IMR-90 (cell line): ENCODE data around the gene ARHGEF26. TPM values are rescaled to one million over a fixed set of nuclear protein-coding genes. Genes with fewer than 3 reads are reported as not detected.

Experiments used
- ATAC-seq: fragments of 200-7000 bp; cut with Tn5 transposase; 2 replicates; pipeline ENCODE4 v1.9.1; 2020; ENCODE audit warnings: low read depth, mild to moderate bottlenecking, moderate library complexity
- BruUV-seq: library from RNA; stranded (reverse); fragments of 400-500 nt; replicated peaks from 2 replicates; lab custom pipeline; 2021; lab: Mats Ljungman, UMichigan
- CTCF ChIA-PET: fragments of 300-600 bp; formaldehyde crosslinking; extraction: SDS; loops from one replicate; lab custom pipeline; 2021; ENCODE audit warnings: antibody characterized with exemption; lab: Yijun Ruan, JAX
- POLR2A ChIA-PET: fragments of 300-600 bp; sonication (Branson Sonifier 250); formaldehyde crosslinking; loops from one replicate; lab custom pipeline; 2022; ENCODE audit warnings: antibody characterized with exemption; ENCODE audit not compliant: unreplicated experiment; lab: Charles Lee
- DNase-seq: peaks from one replicate; pipeline ENCODE4 v3.0.0; 2013
- H2AFZ ChIP-seq: replicated peaks from 2 replicates; pipeline ENCODE3; 2013; ENCODE audit warnings: low read length, mild to moderate bottlenecking; ENCODE audit not compliant: poor library complexity
- H2AK5ac ChIP-seq: 2 replicates; pipeline ENCODE4 v1.6.1; 2013; ENCODE audit warnings: low read depth, low read length, inconsistent platforms
- H2AK9ac ChIP-seq: replicated peaks from 2 replicates; pipeline ENCODE3; 2013; ENCODE audit warnings: mild to moderate bottlenecking, low read depth, low read length, moderate library complexity; ENCODE audit not compliant: poor library complexity
- H2BK120ac ChIP-seq: 2 replicates; pipeline ENCODE4 v1.6.1; 2013; ENCODE audit warnings: low read depth, low read length, inconsistent platforms
- H2BK15ac ChIP-seq: 3 replicates; pipeline ENCODE4 v1.6.1; 2013; ENCODE audit warnings: low read depth, low read length, inconsistent platforms
- H2BK20ac ChIP-seq: 2 replicates; pipeline ENCODE4 v1.6.1; 2013; ENCODE audit warnings: low read depth, mild to moderate bottlenecking, inconsistent platforms, low read length, moderate library complexity
- H2BK5ac ChIP-seq: 2 replicates; pipeline ENCODE4 v1.6.1; 2013; ENCODE audit warnings: mild to moderate bottlenecking, low read depth, low read length, inconsistent platforms; ENCODE audit not compliant: poor library complexity, severe bottlenecking
- H3K14ac ChIP-seq: replicated peaks from 2 replicates; pipeline ENCODE4 v1.6.1; 2013; ENCODE audit warnings: low read depth, low read length, inconsistent platforms
- H3K18ac ChIP-seq: 2 replicates; pipeline ENCODE4 v1.6.1; 2013; ENCODE audit warnings: low read depth, low read length, control low read depth
- H3K23ac ChIP-seq: 2 replicates; pipeline ENCODE4 v1.6.1; 2013; ENCODE audit warnings: low read depth, low read length, inconsistent platforms
- H3K27ac ChIP-seq: 2 replicates; pipeline ENCODE4 v1.5.1; 2013; ENCODE audit warnings: mild to moderate bottlenecking, control low read depth, low read length; ENCODE audit not compliant: insufficient read depth
- H3K27me3 ChIP-seq: 2 replicates; pipeline ENCODE4 v1.6.1; 2013; ENCODE audit warnings: low read length; ENCODE audit not compliant: control insufficient read depth, insufficient read depth
- H3K36me3 ChIP-seq: 2 replicates; pipeline ENCODE4 v1.6.1; 2013; ENCODE audit warnings: low read length, mixed read lengths; ENCODE audit not compliant: control insufficient read depth, insufficient read depth
- H3K4ac ChIP-seq: 2 replicates; pipeline ENCODE4 v1.6.1; 2013; ENCODE audit warnings: low read depth, low read length, inconsistent platforms
- H3K4me1 ChIP-seq: 2 replicates; pipeline ENCODE4 v1.6.1; 2013; ENCODE audit warnings: low read length, mixed read lengths; ENCODE audit not compliant: control insufficient read depth, insufficient read depth
- H3K4me2 ChIP-seq: 2 replicates; pipeline ENCODE4 v1.6.1; 2013; ENCODE audit warnings: low read depth, mild to moderate bottlenecking, control low read depth, low read length, moderate library complexity
- H3K4me3 ChIP-seq: 2 replicates; pipeline ENCODE4 v1.5.1; 2013; ENCODE audit warnings: low read depth, mild to moderate bottlenecking, control low read depth, low read length, moderate library complexity; ENCODE audit not compliant: insufficient read depth
- H3K56ac ChIP-seq: 2 replicates; pipeline ENCODE4 v1.6.1; 2013; ENCODE audit warnings: low read length, inconsistent platforms; ENCODE audit not compliant: insufficient read depth; ENCODE audit errors: extremely low read depth
- H3K79me1 ChIP-seq, 2 experiments: 2 replicates each; pipeline ENCODE4 v1.6.1; 2013; ENCODE audit warnings: low read length in 2 of 2, inconsistent platforms in 1 of 2, low read depth in 1 of 2
- H3K9ac ChIP-seq: 2 replicates; pipeline ENCODE4 v1.6.1; 2013; ENCODE audit warnings: low read depth, low read length, control low read depth
- H3K9me1 ChIP-seq: 2 replicates; pipeline ENCODE4 v1.6.1; 2013; ENCODE audit warnings: low read length, inconsistent platforms; ENCODE audit not compliant: insufficient read depth
- H3K9me3 ChIP-seq: 2 replicates; pipeline ENCODE4 v1.6.1; 2013; ENCODE audit warnings: low read length; ENCODE audit not compliant: control insufficient read depth, insufficient read depth
- H4K20me1 ChIP-seq: 2 replicates; pipeline ENCODE4 v1.6.1; 2013; ENCODE audit warnings: low read length, inconsistent platforms; ENCODE audit not compliant: insufficient read depth
- H4K5ac ChIP-seq: 2 replicates; pipeline ENCODE4 v1.6.1; 2013; ENCODE audit warnings: mild to moderate bottlenecking, low read depth, low read length, control low read depth
- H4K8ac ChIP-seq, 2 experiments: 2 replicates each; pipeline ENCODE4 v1.6.1; 2013; ENCODE audit warnings: low read depth in 2 of 2, low read length in 2 of 2, control low read depth in 1 of 2, inconsistent platforms in 1 of 2
- H4K91ac ChIP-seq: 2 replicates; pipeline ENCODE4 v1.6.1; 2013; ENCODE audit warnings: low read depth, low read length, inconsistent platforms; ENCODE audit not compliant: insufficient read depth
- MXI1 ChIP-seq: IDR thresholded peaks from 2 replicates; pipeline ENCODE4 v1.6.1; 2012; ENCODE audit warnings: low read depth, mild to moderate bottlenecking, low read length, moderate library complexity, borderline replicate concordance
- USF2 ChIP-seq: fragments of 150-350 bp; IDR thresholded peaks from 2 replicates; pipeline ENCODE4 v1.6.1; 2017; ENCODE audit warnings: mild to moderate bottlenecking, antibody characterized with exemption, low read length, low read depth
- WGBS, 2 experiments: methylation state at CpG; one replicate each; pipeline versions ENCODE4 v1.1.5 to v1.1.7; 2013; ENCODE audit warnings: missing lambda C conversion rate in 2 of 2; ENCODE audit not compliant: insufficient read length in 1 of 2; ENCODE audit errors: extremely low coverage in 2 of 2; 5-methylcytosine and 5-hydroxymethylcytosine counted together
- dilution Hi-C: fragments of 300-500 bp; cut with HindIII; formaldehyde crosslinking; loops from one replicate; pipeline ENCODE4 v1.14.3; 2018; ENCODE audit warnings: low sequenced_read_pairs; ENCODE audit not compliant: unreplicated experiment
- in situ Hi-C: fragments of 300-500 bp; cut with MboI; formaldehyde crosslinking; loops from 3 replicates; pipeline ENCODE4 v1.14.3; 2019; ENCODE audit warnings: low sequenced_read_pairs, inconsistent platforms, mixed read lengths
- intact Hi-C: fragments of 100-400 bp; cut with micrococcal nuclease; formaldehyde crosslinking; loops from 2 replicates; pipeline ENCODE4 v1.10.0; 2022
- polyA plus RNA-seq, 3 experiments: library from polyadenylated mRNA; depleted of rRNA; stranded (reverse); fragments of >200 nt; gene quantifications; 2 replicates each; pipeline ENCODE4 v1.2.3, GENCODE V29; 2012; ENCODE audit warnings: low replicate concordance in 1 of 3
- total RNA-seq: library from RNA; depleted of rRNA; stranded (reverse); fragments of >200 nt; gene quantifications from 2 replicates; pipeline ENCODE4 v1.2.3, GENCODE V29; 2012

The ARHGEF26 gene
- total and polyA plus RNA-seq, 2 of the 4 experiments (the other 2 are of a cell fraction): 2.0 to 2.3 TPM

GRCh38 chr3:154220462-154220861 lies 99.3 kb downstream of the ARHGEF26 start:
- H3K79me1 ChIP-seq: no peaks in the 10 kb centered on the region
- no peak overlapping the region for H2BK120ac ChIP-seq
- no peak overlapping the region for H4K5ac ChIP-seq
- dilution Hi-C loops: no loop called here
- H2BK20ac ChIP-seq: no peak overlapping the region
- H4K20me1 ChIP-seq: no peaks in the 10 kb centered on the region
- H3K4me2 ChIP-seq: no peak overlapping the region
- no CpG with 5 or more reads among the region's 2 CpGs for WGBS, 2 experiments
- no peak overlapping the region for H2AFZ ChIP-seq
- no peaks in the 10 kb centered on the region for H3K9me1 ChIP-seq
- H3K27ac ChIP-seq: no peak overlapping the region
- no peak overlapping the region for H2BK15ac ChIP-seq
- H3K4me3 ChIP-seq: no peak overlapping the region
- BruUV-seq: no TSS peak
- no peak overlapping the region for H3K23ac ChIP-seq
- no peak overlapping the region for H2AK5ac ChIP-seq
- H2AK9ac ChIP-seq: no peak overlapping the region
- H4K8ac ChIP-seq: no peak overlapping the region
- no peak overlapping the region for H3K14ac ChIP-seq
- H4K91ac ChIP-seq: no peak overlapping the region
- H3K4ac ChIP-seq: no peak overlapping the region
- H3K4me1 ChIP-seq: no peaks in the 10 kb centered on the region
- no peak for DNase-seq
- ChIA-PET POLR2A (no interaction called here), CTCF (no interaction called here)
- no peak for ATAC-seq
- H3K9me3 ChIP-seq: no peaks in the 10 kb centered on the region
- TF ChIP-seq USF2 (no peak), MXI1 (no peak)
- intact Hi-C loops: loop anchor here (2.0 kb wide), 1 partner anchor 16 kb away; no protein-coding TSS in a partner anchor
- H3K36me3 ChIP-seq: no peaks in the 10 kb centered on the region
- H2BK5ac ChIP-seq: no peak overlapping the region
- H3K56ac ChIP-seq: no peak overlapping the region
- H3K18ac ChIP-seq: no peak overlapping the region
- no peaks in the 10 kb centered on the region for H3K27me3 ChIP-seq
- in situ Hi-C loops: no loop called here
- no peak overlapping the region for H3K9ac ChIP-seq
